ENCODE results near the gene FLCN. TPM values are rescaled to one million over a fixed set of nuclear protein-coding genes. Genes with fewer than 3 reads are reported as not detected.

The FLCN gene
- total and polyA plus RNA-seq, 2 of the 13 experiments (the other 11 are each of a cell fraction or from before 2014, with no cell fraction given): 16.6 to 24.9 TPM

DNA sequence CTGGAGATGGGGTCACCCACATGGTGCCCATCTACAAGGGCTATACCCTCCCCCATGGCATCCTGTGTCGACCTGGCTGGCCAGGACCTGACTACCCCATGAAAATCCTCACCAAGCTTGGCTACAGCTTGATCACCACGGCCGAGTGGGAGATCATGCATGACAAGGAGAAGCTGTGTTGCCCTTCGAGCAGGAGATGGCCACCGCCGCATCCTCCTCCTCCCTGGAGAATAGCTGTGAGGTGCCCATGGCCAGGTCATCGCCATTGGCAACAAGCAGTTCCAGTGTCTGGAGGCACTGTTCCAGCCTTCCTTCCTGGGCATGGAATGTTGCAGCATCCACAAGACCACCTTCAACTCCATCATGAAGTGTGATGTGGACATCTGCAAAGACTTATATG lies 5.3 kb upstream of the FLCN start:
- Histone ChIP-seq H3K4me1 (ENCODE audit: insufficient read depth, low read length) (peaks cover 8% of the 10 kb centered on the region), H3K9ac (ENCODE audit: insufficient read depth, low read depth, low read length) (no peak overlapping the region), H4K20me1 (ENCODE audit: insufficient read depth, low read length) (no peaks in the 10 kb centered on the region), H3K79me2 (ENCODE audit: insufficient read depth, low read length) (no peaks in the 10 kb centered on the region), H3K9me3 (ENCODE audit: low read length) (no peaks in the 10 kb centered on the region), H3K27ac (ENCODE audit: extremely low read length, insufficient read depth, low read length) (no peak overlapping the region), H3K4me2 (ENCODE audit: low read depth, low read length) (no peak overlapping the region), H2AFZ (ENCODE audit: low read length) (no peak overlapping the region), H3K27me3 (ENCODE audit: control insufficient read depth in 1 of 2, insufficient read depth in 2 of 2, low read length in 2 of 2) (no peaks in the 10 kb centered on the region), H3K4me3 (replicated peaks in 1 of 3; ENCODE audit: insufficient read depth in 1 of 3, low read depth in 2 of 3, low read length in 3 of 3) (no peak overlapping the region), H3K36me3 (replicated peaks in 1 of 2; ENCODE audit: control insufficient read depth in 1 of 2, insufficient read depth in 2 of 2, low read length in 2 of 2) (peaks cover 0 to 12% of the 10 kb centered on the region in 2 experiments; a peak in 2 of 5 replicates)
- WGBS (ENCODE audit: low lambda C conversion rate): 68% methylated on average over 3 of the region's 7 CpGs
- in situ Hi-C loops (cut with HindIII; ENCODE audit: extremely low pct_ligation_motif_present, low pct_unique_long_range_greater_than_20kb): no loop called here
- ChIA-PET POLR2A (no interaction called here), CTCF (ENCODE audit: low intra/inter-chr PET ratio, low total read pairs) (no interaction called here)
- ATAC-seq: no peak
- FAIRE-seq: no peak
- no peak for DNase-seq (ENCODE audit: low spot score)
- no TSS peak for BruUV-seq (replicated peaks)
- TF ChIP-seq ZNF784 (CRISPR knock-in tag; IDR thresholded peaks at IDR 0.05; ENCODE audit: borderline replicate concordance) (no peak), ZNF282 (IDR thresholded peaks at IDR 0.05; ENCODE audit: partially characterized antibody) (no peak), ZNF362 (CRISPR knock-in tag; IDR thresholded peaks at IDR 0.05; ENCODE audit: borderline replicate concordance) (no peak), TARDBP (CRISPR knock-in tag; IDR thresholded peaks at IDR 0.05) (no peak), ZBTB20 (CRISPR knock-in tag; IDR thresholded peaks at IDR 0.05; ENCODE audit: borderline replicate concordance, low read depth) (no peak)
- TF ChIP-seq, protein P1, sequence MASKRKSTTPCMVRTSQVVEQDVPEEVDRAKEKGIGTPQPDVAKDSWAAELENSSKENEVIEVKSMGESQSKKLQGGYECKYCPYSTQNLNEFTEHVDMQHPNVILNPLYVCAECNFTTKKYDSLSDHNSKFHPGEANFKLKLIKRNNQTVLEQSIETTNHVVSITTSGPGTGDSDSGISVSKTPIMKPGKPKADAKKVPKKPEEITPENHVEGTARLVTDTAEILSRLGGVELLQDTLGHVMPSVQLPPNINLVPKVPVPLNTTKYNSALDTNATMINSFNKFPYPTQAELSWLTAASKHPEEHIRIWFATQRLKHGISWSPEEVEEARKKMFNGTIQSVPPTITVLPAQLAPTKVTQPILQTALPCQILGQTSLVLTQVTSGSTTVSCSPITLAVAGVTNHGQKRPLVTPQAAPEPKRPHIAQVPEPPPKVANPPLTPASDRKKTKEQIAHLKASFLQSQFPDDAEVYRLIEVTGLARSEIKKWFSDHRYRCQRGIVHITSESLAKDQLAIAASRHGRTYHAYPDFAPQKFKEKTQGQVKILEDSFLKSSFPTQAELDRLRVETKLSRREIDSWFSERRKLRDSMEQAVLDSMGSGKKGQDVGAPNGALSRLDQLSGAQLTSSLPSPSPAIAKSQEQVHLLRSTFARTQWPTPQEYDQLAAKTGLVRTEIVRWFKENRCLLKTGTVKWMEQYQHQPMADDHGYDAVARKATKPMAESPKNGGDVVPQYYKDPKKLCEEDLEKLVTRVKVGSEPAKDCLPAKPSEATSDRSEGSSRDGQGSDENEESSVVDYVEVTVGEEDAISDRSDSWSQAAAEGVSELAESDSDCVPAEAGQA (IDR thresholded peaks at IDR 0.05; ENCODE audit: low read depth): no peak
- TF ChIP-seq, protein P1 (CRISPR knock-in tag; IDR thresholded peaks at IDR 0.05; ENCODE audit: borderline replicate concordance): no peak
- intact Hi-C loops (cut with micrococcal nuclease; ENCODE audit: unreplicated experiment): no loop called here
